Peyer's patch (tissue), 4 donors: ENCODE results near the gene GPC5. TPM values are rescaled to one million over a fixed set of nuclear protein-coding genes. Genes with fewer than 3 reads are reported as not detected.

Experiments used
- DNase-seq, 3 donors: peaks; one replicate each; pipeline ENCODE4 v3.0.0-alpha.2; 2017 to 2019
- H3K27ac ChIP-seq, 4 donors: fragments of 200-600 bp; sonication (generic); one replicate each; pipeline ENCODE4 v1.5.1; 2016 to 2019
- H3K27me3 ChIP-seq, 2 donors: fragments of 200-600 bp; sonication (generic); one replicate each; pipeline ENCODE4 v1.5.1; 2019
- H3K36me3 ChIP-seq, 3 donors: fragments of 200-600 bp; sonication (generic); one replicate each; pipeline ENCODE4 v1.5.1; 2016 to 2019
- H3K4me1 ChIP-seq, 4 donors: fragments of 200-600 bp; sonication (generic); one replicate each; pipeline ENCODE4 v1.5.1; 2016 to 2019
- H3K4me3 ChIP-seq, 4 donors: fragments of 200-600 bp; sonication (generic); 1 replicate in 3 of 4; 2 replicates in 1 of 4; pipeline ENCODE4 v1.5.1; 2016 to 2019; ENCODE audit warnings: mild to moderate bottlenecking in 1 of 4
- H3K9me3 ChIP-seq, 4 donors: fragments of 200-600 bp; sonication (generic); one replicate each; pipeline ENCODE4 v1.5.1; 2016 to 2019; ENCODE audit warnings: mild to moderate bottlenecking in 1 of 4
- POLR2A ChIP-seq, 2 donors: fragments of 450-650 bp; IDR thresholded peaks; one replicate each; pipeline ENCODE4 v1.5.1; 2017; ENCODE audit warnings: antibody characterized with exemption in 2 of 2, mild to moderate bottlenecking in 2 of 2, moderate library complexity in 2 of 2
- total RNA-seq, 4 donors: library from RNA; depleted of rRNA; stranded (reverse); fragments of >200 nt; gene quantifications; one replicate each; pipeline ENCODE4 v1.1.0, GENCODE V29; 2016
- TF ChIP-seq, protein P1 (sequence below), 6 experiments: fragments of 450-650 bp in 4 of 6; fragments of 200-600 bp in 2 of 6; sonication (generic) in 1 of 6; IDR thresholded peaks; one replicate each; pipeline ENCODE4 v1.5.1; 2017 to 2019; ENCODE audit warnings: antibody characterized with exemption in 6 of 6, mild to moderate bottlenecking in 3 of 6, moderate library complexity in 1 of 6

The GPC5 gene
- total RNA-seq, 4 donors from 2014 or later: 4.1 TPM; not detected in 3

GRCh38 chr13:91946498-91947070, 548.2 kb downstream of the GPC5 start:
- no peaks in the 10 kb centered on the region for H3K27me3 ChIP-seq
- TF ChIP-seq, protein P1, sequence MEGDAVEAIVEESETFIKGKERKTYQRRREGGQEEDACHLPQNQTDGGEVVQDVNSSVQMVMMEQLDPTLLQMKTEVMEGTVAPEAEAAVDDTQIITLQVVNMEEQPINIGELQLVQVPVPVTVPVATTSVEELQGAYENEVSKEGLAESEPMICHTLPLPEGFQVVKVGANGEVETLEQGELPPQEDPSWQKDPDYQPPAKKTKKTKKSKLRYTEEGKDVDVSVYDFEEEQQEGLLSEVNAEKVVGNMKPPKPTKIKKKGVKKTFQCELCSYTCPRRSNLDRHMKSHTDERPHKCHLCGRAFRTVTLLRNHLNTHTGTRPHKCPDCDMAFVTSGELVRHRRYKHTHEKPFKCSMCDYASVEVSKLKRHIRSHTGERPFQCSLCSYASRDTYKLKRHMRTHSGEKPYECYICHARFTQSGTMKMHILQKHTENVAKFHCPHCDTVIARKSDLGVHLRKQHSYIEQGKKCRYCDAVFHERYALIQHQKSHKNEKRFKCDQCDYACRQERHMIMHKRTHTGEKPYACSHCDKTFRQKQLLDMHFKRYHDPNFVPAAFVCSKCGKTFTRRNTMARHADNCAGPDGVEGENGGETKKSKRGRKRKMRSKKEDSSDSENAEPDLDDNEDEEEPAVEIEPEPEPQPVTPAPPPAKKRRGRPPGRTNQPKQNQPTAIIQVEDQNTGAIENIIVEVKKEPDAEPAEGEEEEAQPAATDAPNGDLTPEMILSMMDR (IDR thresholded peaks at IDR 0.05): no peak
- TF ChIP-seq POLR2A (IDR thresholded peaks at IDR 0.05): no peak
- H3K4me1 ChIP-seq: no peaks in the 10 kb centered on the region
- no peak overlapping the region for H3K4me3 ChIP-seq
- H3K9me3 ChIP-seq: no peaks in the 10 kb centered on the region
- no peak for DNase-seq
- no peak overlapping the region for H3K27ac ChIP-seq
- H3K36me3 ChIP-seq: no peaks in the 10 kb centered on the region

DNA sequence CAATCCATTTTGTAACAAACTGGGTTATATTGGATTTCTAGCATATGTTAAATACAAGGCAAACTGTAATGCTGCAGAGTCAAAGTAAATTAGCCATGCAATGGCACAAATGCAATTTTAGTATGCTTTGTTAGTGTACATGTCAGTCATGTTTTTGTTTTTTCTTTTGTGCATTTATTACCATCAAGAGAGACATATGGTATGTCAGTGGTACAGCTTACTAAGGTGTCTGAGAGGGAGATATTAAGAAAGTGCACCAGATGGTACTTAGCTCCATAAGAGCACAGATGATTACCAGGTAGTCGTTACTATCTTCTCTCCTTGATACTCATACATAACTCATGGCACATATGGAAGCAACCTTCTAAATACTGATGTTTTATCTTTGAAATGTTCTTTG, 550.3 kb downstream of the GPC5 start:
- Histone ChIP-seq H3K36me3 (no peaks in the 10 kb centered on the region), H3K9me3 (no peaks in the 10 kb centered on the region), H3K4me3 (no peak overlapping the region), H3K27me3 (no peaks in the 10 kb centered on the region), H3K27ac (no peak overlapping the region), H3K4me1 (no peaks in the 10 kb centered on the region)
- TF ChIP-seq, protein P1 (IDR thresholded peaks at IDR 0.05): no peak
- TF ChIP-seq POLR2A (IDR thresholded peaks at IDR 0.05): no peak
- DNase-seq: no peak

DNA sequence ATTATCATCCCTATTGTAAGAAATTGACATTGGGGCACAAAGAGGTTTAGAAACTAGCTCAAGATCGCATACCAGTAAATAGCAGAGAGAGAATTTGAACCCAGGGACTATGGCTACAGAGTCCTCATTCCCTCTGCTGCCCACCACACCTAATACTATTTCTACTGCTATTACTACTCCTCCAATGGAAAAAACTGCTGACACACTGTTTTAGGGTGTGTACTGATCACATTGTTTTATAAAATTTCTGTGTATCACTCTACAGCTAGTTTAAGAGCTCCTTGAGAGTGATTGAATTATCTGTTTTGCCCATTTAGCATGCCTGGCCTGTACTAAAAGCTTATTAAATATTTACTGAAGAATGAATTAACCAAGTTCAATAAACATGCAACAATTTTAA, 552.4 kb downstream of the GPC5 start:
- Histone ChIP-seq H3K4me1 (no peaks in the 10 kb centered on the region), H3K9me3 (no peaks in the 10 kb centered on the region), H3K4me3 (no peak overlapping the region), H3K36me3 (no peaks in the 10 kb centered on the region), H3K27ac (no peak overlapping the region), H3K27me3 (no peaks in the 10 kb centered on the region)
- TF ChIP-seq, protein P1 (IDR thresholded peaks at IDR 0.05): no peak
- no peak for TF ChIP-seq POLR2A (IDR thresholded peaks at IDR 0.05)
- DNase-seq: no peak

DNA sequence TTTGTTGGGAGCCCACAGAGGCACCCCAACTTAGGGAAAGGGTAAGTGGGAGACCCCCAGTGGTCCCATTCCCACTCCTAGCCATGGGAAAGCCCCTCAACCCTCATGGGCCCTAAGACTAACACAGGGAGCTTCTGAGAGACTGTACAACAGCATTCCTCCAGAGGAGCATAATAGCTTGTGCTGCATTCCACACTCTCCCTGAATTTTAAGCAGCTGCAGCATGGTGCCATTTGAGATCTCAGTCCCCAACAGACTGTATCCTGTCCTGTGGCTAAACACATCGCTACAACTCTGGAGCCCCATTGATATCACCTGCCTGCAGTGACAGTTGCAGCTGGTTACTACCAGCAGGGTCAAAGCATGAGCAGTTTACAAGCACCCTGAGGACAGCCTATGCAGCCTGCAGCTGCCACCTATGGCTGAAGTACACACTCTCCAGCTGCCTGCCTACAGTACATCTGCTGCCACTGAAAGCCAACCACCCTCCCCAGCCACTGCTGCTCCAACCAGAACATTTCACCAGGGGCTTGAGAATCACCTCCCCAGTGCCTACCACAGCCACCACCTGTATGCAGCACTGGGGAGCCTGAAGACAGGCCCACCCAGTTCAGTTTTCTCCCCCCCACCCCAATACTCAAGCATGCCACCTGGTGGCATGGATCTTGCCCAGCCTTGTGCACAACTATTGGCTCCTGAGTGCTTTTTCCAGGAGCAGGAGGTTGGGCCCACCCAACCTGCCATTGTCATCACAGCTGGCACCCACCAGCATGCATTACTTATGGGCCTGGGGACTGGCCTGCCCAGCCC, 557.3 kb downstream of the GPC5 start:
- H3K4me3 ChIP-seq: no peak overlapping the region
- no peak for TF ChIP-seq POLR2A (IDR thresholded peaks at IDR 0.05)
- TF ChIP-seq, protein P1 (IDR thresholded peaks at IDR 0.05): no peak
- H3K27ac ChIP-seq: no peak overlapping the region
- DNase-seq: no peak
- no peaks in the 10 kb centered on the region for H3K4me1 ChIP-seq
- H3K9me3 ChIP-seq: no peaks in the 10 kb centered on the region
- H3K27me3 ChIP-seq: no peaks in the 10 kb centered on the region
- no peaks in the 10 kb centered on the region for H3K36me3 ChIP-seq

- Histone ChIP-seq H3K9me3 (no peaks in the 10 kb centered on the region), H3K36me3 (no peaks in the 10 kb centered on the region), H3K27ac (no peak overlapping the region), H3K4me3 (no peak overlapping the region), H3K4me1 (no peaks in the 10 kb centered on the region), H3K27me3 (no peaks in the 10 kb centered on the region)
- TF ChIP-seq, protein P1 (IDR thresholded peaks at IDR 0.05): no peak
- TF ChIP-seq POLR2A (IDR thresholded peaks at IDR 0.05): no peak
- no peak for DNase-seq
Measured at GRCh38 chr13:91960947-91961346, 562.5 kb downstream of the GPC5 start.
